Mucosa of descending colon (tissue), 3 donors: Measurements from ENCODE around the gene RACK1. TPM values are rescaled to one million over a fixed set of nuclear protein-coding genes. Genes with fewer than 3 reads are reported as not detected.
A peak's percentile ranks its signal among the peaks of the same experiment; 100 is the strongest.

Experiments
- ATAC-seq: fragments of 200-7000 bp; cut with Tn5 transposase; one replicate; pipeline ENCODE4 v1.9.1; 2020; ENCODE audit warnings: mild to moderate bottlenecking, moderate library complexity
- DNase-seq, 3 donors: peaks; one replicate each; pipeline ENCODE4 v3.0.0-alpha.2; 2020
- H3K36me3 ChIP-seq: fragments of 200-600 bp; one replicate; pipeline ENCODE4 v1.8.0; 2021; ENCODE audit warnings: low read depth, mild to moderate bottlenecking
- H3K4me1 ChIP-seq: fragments of 200-600 bp; one replicate; pipeline ENCODE4 v1.8.0; 2021; ENCODE audit warnings: low read depth, mild to moderate bottlenecking
- H3K4me3 ChIP-seq: fragments of 200-600 bp; one replicate; pipeline ENCODE4 v1.8.0; 2021; ENCODE audit warnings: mild to moderate bottlenecking
- H3K9me3 ChIP-seq: fragments of 200-600 bp; one replicate; pipeline ENCODE4 v1.8.0; 2021; ENCODE audit warnings: mild to moderate bottlenecking
- CTCF ChIP-seq: fragments of 200-600 bp; IDR thresholded peaks from one replicate; pipeline ENCODE4 v1.8.0; 2022; ENCODE audit warnings: antibody characterized with exemption, mild to moderate bottlenecking
- intact Hi-C, 2 donors: fragments of 100-400 bp; cut with DNase I in 1 of 2; cut with micrococcal nuclease in 1 of 2; formaldehyde crosslinking; loops; one replicate each; pipeline versions ENCODE4 v1.11.0 to v1.11.1; 2022; cut with DNase I, micrococcal nuclease
- total RNA-seq, 3 donors: library from RNA; stranded (reverse); fragmentation: NEBNext Ultra II Directional in 2 of 3; extraction: Animal tissue kit (Norgen Biotek cat#: 25700) in 2 of 3; gene quantifications; one replicate each; pipeline versions ENCODE4 v1.2.1 to v1.2.4, GENCODE V29; 2021 to 2023
- donor health status: DM: no; HTN: no; CAD: no; lungs with moderate emphysema.
- donor health status: DM: no; HTN: no; CAD: no.
- donor health status: DM: no; HTN: yes; CAD: no.

Gene RACK1
- total RNA-seq, 3 donors from 2014 or later: 1,078 to 1,367 (median 1,218) TPM

DNA sequence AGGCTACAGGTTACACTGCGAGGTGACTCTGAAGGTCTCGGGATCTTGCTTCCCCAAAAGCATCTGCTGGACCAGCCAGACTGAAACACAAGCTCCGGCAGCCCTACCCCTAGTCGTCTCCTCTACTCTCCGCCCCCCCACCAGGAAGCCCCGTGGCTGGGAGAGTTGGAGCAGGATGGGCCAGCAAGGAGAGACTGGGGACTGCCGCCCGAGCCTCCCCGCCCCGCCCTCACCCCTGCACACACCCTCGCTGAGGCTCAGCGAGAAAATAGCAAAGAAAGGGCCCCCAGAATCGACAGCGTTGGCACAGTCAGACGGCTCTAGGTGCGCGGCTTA lies 40.0 kb downstream of the RACK1 start:
- ATAC-seq (peak; percentile 4), DNase-seq (peak in 2 of 3 donors; percentile 18 to 56)
- intact Hi-C loops: no loop called here

GRCh38 chr5:181203093-181203711 lies 40.5 kb downstream of the RACK1 start:
- H3K4me3 ChIP-seq: no peak overlapping the region
- no peak for TF ChIP-seq CTCF

More for the DNA sequence above, 40.0 kb downstream of the RACK1 start:
- Histone ChIP-seq H3K9me3 (no peaks in the 10 kb centered on the region), H3K4me3 (no peak overlapping the region), H3K4me1 (peaks cover 27% of the 10 kb centered on the region), H3K36me3 (no peaks in the 10 kb centered on the region)
- no peak for TF ChIP-seq CTCF

DNA sequence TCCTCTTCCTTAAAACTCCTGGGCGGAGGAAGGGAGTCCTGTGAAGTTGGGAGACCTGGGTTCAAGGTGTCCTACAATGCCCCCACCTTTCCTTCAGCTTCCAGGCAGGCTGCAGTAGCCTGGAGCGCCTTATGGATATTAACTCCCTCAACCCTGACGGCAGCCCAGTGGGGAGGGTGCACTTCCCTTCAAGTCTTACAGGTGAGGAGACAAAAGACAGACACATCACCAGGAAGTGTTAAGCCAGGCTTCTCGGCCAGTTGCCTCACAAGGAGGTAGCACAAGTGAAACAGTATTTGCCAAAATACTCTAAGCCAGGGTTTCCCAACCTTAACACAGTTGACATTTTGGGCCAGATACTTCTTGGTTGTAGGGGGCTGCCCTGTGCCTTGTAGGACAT lies 42.9 kb downstream of the RACK1 start:
- H3K36me3 ChIP-seq: no peaks in the 10 kb centered on the region
- no peaks in the 10 kb centered on the region for H3K9me3 ChIP-seq
- DNase-seq (no peak), ATAC-seq (no peak)
- no peak for TF ChIP-seq CTCF
- intact Hi-C loops: no loop called here
- no peak overlapping the region for H3K4me3 ChIP-seq
- H3K4me1 ChIP-seq: peaks cover 19% of the 10 kb centered on the region

More at GRCh38 chr5:181203093-181203711, 40.5 kb downstream of the RACK1 start:
- Histone ChIP-seq H3K4me1 (peaks cover 27% of the 10 kb centered on the region), H3K36me3 (no peaks in the 10 kb centered on the region), H3K9me3 (no peaks in the 10 kb centered on the region)
- intact Hi-C loops: no loop called here
- no peak for DNase-seq
- no peak for ATAC-seq

DNA sequence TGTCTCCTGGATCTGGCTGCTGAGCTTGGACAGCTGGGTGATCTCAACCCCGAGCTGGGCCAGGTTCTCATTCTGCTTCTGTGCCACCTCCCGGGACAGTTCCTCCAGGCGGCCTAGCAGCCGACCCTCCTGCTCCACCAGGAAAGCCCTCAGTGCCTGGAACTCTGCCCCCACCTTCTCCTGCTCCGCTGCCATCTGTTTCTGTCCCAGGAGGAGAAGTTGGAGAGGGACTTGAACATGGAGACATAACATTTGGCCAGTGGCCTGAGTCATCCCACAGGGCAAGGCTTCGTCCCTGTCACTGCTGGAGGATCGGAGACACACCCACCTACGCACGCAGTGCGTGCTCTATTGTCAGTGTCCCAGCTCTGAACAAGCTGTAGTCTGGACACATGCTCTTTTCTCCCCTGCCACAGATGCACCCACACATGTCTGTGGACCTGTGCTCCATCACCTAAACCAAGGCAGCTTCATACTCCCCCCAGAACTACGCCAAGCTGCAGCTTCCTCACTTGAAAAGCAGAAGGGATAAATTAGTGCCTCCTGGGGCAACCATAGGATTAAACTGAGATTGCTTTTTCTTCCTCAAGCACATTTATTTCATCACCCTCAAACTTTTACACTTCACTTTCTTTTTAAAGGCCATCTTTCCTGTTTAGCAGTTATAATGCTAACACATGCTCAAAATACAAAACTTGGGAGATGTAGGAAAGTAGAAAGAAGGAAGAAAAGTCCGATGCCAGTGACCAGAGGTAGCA lies 43.6 kb downstream of the RACK1 start:
- H3K36me3 ChIP-seq: no peaks in the 10 kb centered on the region
- no peak overlapping the region for H3K4me3 ChIP-seq
- ATAC-seq: no peak
- no peak for DNase-seq
- no peak for TF ChIP-seq CTCF
- no peaks in the 10 kb centered on the region for H3K9me3 ChIP-seq
- peaks cover 12% of the 10 kb centered on the region for H3K4me1 ChIP-seq
- intact Hi-C loops: no loop called here

- intact Hi-C loops: no loop called here
- no peak for TF ChIP-seq CTCF
Measured at GRCh38 chr5:181198905-181199519, 44.7 kb downstream of the RACK1 start.

More at GRCh38 chr5:181198905-181199519, 44.7 kb downstream of the RACK1 start:
- H3K9me3 ChIP-seq: no peaks in the 10 kb centered on the region
- DNase-seq: no peak
- ATAC-seq: no peak
- peaks cover 6% of the 10 kb centered on the region for H3K4me1 ChIP-seq
- H3K36me3 ChIP-seq: no peaks in the 10 kb centered on the region
- H3K4me3 ChIP-seq: no peak overlapping the region
